ENCODE data around the gene S100A8.

S100A8 gene

GRCh38 chr1:153343811-153344717 is 46.8 kb downstream of the S100A8 start:
- H3K4me3 ChIP-seq (replicated peaks in 1 of 2; ENCODE audit: low read depth in 2 of 2, low read length in 2 of 2), result no peak overlapping the region
- TF ChIP-seq CTCF (IDR thresholded peaks at IDR 0.05; ENCODE audit: low read depth, low read length), result no peak
- no peak for DNase-seq (ENCODE audit: low read depth in 2 of 2)

GRCh38 chr1:153343040-153343681 is 47.7 kb downstream of the S100A8 start:
- TF ChIP-seq CTCF (IDR thresholded peaks at IDR 0.05; ENCODE audit: low read depth, low read length), result no peak
- DNase-seq (ENCODE audit: low read depth in 2 of 2), result no peak
- H3K4me3 ChIP-seq (replicated peaks in 1 of 2; ENCODE audit: low read depth in 2 of 2, low read length in 2 of 2), result no peak overlapping the region

- DNase-seq (ENCODE audit: low read depth in 2 of 2), result no peak
- H3K4me3 ChIP-seq (replicated peaks in 1 of 2; ENCODE audit: low read depth in 2 of 2, low read length in 2 of 2), result no peak overlapping the region
- no peak for TF ChIP-seq CTCF (IDR thresholded peaks at IDR 0.05; ENCODE audit: low read depth, low read length)
Measured at GRCh38 chr1:153342178-153342577, 48.7 kb downstream of the S100A8 start.

GRCh38 chr1:153341431-153341934 is 49.4 kb downstream of the S100A8 start:
- no peak overlapping the region for H3K4me3 ChIP-seq (replicated peaks in 1 of 2; ENCODE audit: low read depth in 2 of 2, low read length in 2 of 2)
- no peak for TF ChIP-seq CTCF (IDR thresholded peaks at IDR 0.05; ENCODE audit: low read depth, low read length)
- no peak for DNase-seq (ENCODE audit: low read depth in 2 of 2)

GRCh38 chr1:153340356-153340755 is 50.5 kb downstream of the S100A8 start:
- no peak overlapping the region for H3K4me3 ChIP-seq (replicated peaks in 1 of 2; ENCODE audit: low read depth in 2 of 2, low read length in 2 of 2)
- no peak for TF ChIP-seq CTCF (IDR thresholded peaks at IDR 0.05; ENCODE audit: low read depth, low read length)
- DNase-seq (ENCODE audit: low read depth in 2 of 2), result no peak
